ENCODE data around the gene ZNRF1.
"Not testable (repeated sequence)": the region's sequence is repeated elsewhere in the genome, so short reads cannot be mapped to it uniquely, and the experiment has no call there.

The ZNRF1 gene

GRCh38 chr16:75003931-75004330 is 5.1 kb downstream of the ZNRF1 start:
- no peak for DNase-seq

GRCh38 chr16:75004460-75004859 is 5.6 kb downstream of the ZNRF1 start:
- no peak for DNase-seq

DNA sequence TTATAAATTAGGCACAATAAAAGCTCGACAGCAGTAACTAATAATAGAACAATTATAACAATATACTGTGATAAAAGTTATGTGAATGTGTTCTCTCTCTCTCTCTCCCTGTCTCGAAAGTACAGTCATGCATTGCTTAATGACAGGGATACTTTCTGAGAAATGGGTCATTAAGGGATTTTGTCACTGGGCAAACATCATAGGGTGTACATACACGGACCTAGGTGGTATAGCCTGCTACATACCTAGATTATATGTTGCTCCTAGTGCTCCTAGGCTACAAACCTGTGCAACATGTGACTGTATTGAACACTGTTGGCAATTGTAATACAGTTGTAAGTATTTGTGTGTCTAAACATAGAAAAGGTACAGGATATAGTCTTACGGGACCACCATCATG is 6.9 kb downstream of the ZNRF1 start:
- DNase-seq, result no peak

GRCh38 chr16:75007443-75007842 is 8.6 kb downstream of the ZNRF1 start:
- DNase-seq, result no peak

GRCh38 chr16:75010427-75010826 is 11.6 kb downstream of the ZNRF1 start:
- no peak for DNase-seq

DNA sequence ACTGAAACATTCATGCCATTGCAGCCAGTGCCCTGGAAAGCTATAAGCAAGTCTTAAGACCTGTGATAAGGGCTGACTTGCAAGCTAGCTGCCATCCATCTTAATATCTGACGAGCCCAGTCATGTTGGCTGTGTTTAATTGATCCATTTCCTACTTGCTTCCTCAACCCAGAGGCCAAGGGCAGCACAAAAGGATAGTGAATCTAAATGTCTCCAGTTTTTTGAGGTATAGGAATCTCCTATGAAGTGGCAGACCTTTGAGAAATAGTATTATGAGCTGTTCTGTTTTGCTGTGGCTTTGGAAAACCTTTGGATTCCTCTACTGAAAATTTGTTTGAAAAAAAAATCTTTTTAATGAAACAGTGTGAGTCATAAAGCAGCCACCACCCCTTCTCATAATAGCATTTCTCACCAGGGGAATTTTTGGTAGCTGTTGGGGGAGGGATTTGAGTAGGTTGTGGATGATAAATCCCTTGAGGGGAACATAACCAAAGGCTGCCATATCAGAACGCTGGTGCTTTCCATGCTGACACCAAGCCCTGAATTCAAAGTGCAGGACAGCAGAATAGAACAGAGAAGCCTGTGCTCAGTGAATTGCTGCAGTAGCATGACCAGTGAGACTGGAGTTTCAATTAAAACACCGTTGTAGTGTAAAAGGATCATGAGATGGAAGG is 12.9 kb downstream of the ZNRF1 start:
- peak; percentile 62 for DNase-seq

GRCh38 chr16:75012380-75013081 is 13.7 kb downstream of the ZNRF1 start:
- no peak for DNase-seq

- not testable (repeated sequence) for DNase-seq
Measured at GRCh38 chr16:75013123-75013522, 14.3 kb downstream of the ZNRF1 start.

DNA sequence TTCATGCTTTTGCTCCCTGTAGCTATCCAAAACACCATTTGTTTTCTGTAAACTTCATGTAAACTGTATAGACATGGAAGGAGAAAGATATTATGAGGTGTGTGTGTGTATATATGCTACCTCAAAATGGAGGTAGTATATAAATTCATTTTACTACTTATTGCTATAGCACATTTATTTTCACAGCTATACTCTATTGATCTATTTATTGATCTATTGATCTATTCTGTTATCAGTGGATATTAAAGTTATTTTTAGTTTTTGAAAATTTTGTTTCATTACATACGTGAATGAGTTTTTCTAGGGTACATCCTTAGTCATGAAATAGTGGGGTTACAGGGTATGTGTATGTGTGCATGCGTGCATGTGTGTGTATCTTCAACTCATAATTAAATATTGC is 15.5 kb downstream of the ZNRF1 start:
- DNase-seq, result no peak

- DNase-seq, result not testable (repeated sequence)
Measured at GRCh38 chr16:75016451-75017081, 17.7 kb downstream of the ZNRF1 start.

DNA sequence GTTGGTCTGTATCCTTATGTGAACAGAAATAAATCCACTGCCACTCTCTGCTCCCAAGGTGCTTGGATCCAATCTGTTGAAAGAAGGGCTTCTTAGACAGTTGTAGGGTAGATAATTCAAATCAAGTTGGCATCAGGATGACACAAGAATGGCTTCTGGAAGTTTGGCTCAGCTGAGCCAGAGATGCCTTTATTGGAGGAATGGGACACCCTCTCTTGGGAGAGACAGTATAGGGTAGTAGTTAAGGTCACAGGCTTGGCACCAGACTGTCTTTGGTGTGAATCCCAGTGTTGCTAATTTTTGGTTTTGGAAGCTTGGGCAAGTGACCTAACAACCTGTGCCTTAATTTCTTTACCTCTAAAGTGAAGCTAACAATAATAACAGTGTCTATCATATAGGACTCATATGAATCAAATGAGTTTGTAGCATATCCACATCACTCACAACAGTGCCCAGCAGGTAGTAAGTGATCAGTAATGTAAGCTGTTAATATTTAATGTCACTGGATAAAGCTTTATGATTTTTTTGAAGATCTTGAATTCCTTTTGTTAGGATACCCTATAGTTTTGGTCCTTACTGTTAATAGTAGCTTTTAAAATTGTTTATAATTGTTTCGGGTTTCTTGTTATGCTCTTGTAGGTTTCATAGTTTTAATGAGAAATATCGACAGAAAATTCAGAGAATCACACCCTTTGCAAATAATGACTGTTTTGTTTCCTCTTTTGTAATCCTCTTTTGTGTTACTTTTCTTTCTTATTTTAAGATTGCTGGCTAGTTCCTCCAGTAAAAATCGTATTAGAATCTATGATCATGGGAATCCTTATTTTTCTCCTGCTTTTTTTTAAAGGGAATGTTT is 19.1 kb downstream of the ZNRF1 start:
- no peak for DNase-seq

DNA sequence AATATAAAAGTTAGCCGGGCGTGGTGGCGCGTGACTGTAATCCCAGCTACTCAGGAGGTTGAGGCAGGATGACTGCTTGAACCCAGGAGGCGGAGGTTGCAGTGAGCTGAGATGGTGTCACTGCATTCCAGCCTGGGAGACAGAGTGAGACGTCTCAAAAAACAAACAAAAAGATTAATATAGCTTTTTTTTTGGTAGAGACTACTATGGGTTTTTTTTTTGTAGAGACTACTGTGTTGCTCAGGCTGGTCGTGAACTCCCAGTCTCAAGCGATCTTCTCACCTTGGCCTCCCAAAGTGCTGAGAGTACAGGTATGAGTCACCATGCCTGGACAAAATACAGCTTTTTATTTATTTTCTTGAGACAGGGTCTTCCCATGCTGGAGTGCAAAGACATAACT is 20.2 kb downstream of the ZNRF1 start:
- DNase-seq, result no peak

DNA sequence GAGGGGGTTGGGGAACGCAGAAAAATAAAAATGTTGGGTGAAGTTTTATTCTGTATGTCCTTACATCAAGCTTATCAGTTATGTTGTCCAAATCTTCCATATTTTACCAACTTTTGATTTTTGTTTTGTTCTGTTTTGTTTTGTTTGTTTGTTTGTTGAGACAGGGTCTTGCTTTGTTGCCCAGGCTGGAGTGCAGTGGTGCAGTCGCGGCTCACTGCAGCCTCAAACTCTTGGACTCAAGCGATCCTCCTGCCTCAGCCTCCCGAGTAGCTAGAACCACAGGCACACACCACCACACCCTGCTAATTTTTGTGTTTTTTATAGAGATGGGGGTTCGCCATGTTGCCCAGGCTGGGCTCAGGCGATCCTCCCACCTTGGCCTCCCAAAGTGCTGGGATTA is 20.8 kb downstream of the ZNRF1 start:
- DNase-seq, result no peak

- DNase-seq, result no peak
Measured at GRCh38 chr16:75021410-75021809, 22.6 kb downstream of the ZNRF1 start.

DNA sequence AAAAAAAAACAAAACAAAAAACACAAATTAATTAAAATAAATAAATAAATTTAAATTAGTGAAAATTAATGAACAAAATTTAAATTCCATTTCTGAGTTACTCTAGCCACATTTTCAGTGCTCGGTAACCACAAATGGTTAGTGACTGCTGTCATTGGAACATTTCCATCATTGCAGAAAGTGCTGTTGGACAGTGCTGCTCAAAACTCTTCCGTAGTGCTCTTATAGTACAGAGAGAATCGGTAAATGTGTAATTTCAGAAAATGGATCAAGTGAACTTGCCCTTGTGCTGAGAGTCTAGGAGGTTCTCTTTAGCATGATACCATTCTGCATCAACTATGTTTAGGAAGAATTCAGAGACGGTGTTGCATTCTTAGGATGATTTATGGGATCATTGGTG is 23.7 kb downstream of the ZNRF1 start:
- no peak for DNase-seq

GRCh38 chr16:75023009-75023408 is 24.2 kb downstream of the ZNRF1 start:
- no peak for DNase-seq

DNA sequence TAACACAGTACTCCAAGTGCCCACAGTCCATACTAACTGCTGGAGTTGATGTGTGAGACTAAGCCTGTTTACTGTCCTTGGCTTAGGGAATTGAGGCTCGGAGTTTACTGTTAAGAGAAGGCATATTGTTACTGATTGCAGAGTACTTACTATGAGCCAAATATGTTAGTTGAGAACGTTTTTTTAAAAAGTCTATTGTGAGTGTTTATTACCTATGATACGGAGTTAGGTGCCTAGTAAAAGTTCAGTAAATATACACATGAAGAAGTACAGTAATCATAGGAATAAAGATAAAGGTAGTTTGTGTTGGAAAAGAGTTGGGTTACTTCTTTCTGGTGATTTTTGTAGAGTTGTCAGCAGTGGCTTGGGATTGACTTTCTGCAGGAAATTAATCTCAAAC is 25.4 kb downstream of the ZNRF1 start:
- DNase-seq, result no peak

DNA sequence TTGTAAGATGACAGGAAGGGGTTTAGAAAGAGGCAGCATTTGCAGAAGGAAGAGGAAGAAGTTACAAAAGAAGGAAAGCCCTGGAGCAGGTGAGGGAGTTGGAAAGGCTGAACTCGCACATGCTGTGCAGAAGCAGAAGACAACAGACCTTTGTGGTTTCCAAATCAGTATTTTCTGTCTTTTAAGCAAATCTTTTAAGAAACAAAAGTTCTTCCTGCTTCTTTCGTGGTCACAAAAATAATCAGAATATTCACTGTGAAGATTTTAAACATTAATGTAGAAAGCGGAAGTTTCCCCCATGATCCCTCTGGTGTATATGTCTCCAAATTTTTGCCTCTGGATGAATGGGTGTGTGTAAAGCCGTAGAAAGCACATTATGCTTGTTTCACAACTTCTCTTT is 25.8 kb downstream of the ZNRF1 start:
- DNase-seq, result no peak

GRCh38 chr16:75025761-75026160 is 26.9 kb downstream of the ZNRF1 start:
- no peak for DNase-seq

DNA sequence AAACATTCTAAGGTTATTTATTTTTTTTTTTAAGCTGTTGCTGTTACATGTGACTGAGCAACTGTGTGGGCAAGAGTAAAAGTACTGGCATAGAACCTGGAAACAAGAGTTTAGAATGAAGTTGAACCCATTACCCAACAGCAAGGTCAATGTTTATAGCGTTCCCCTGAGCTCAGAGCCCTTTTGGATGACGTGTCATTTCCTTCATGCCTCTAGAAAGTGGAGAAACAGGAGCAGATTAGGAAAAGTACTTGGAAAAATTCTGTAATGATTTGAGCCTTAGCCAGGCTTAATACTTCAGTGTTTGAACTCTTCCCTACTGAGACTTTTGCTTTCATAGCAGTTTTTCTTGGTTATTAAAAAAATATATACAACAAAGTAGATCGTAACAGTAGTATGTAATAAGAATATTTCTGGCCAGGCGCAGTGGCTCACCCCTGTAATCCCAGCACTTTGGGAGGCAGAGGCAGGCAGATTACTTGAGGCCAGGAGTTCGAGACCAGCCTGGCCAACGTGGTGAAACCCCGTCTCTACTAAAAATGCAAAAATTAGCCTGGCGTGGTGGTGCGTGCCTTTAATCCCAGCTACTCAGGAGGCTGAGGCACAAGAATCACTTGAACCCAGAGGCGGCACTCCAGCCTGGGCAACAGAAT is 27.5 kb downstream of the ZNRF1 start:
- DNase-seq, result not testable (repeated sequence)

GRCh38 chr16:75026892-75027391 is 28.1 kb downstream of the ZNRF1 start:
- DNase-seq, result no peak

DNA sequence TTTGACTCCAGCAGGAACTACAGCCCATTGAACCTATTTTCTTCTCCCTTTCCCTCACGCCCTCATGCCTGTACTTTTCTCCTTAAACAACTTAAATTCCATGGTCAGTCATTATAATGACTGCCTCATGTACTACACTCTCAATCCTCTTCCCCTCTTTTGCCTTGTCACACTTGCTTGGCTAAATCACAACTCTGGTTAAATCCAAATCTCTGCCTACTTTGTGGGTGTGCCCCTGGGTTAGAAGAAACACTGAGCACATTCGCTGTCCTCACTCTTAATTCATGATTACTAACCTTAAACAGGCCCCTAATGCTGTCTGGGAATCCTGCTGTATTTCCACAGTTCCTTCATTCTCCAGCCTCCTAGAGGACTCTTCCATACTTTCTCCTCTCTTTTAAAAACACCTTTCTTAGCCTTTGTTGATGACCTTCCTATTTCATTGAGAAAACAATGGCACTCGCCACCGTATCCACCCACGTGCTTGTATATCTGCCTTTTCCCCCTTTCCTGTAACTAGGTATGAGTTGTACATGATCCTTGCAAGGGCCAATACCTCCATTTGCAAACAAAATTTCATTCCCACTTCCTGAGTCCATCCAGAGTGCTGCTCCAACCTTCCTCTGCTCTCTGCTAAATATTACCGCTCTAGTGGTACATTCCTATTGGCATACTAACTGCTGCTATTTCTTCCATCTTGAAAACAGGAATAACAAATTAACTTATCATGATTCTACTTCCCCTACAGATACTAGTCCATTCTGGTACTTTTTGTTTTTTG is 28.9 kb downstream of the ZNRF1 start:
- DNase-seq, result no peak

Data from CD4-positive, alpha-beta T cell treated with Interleukin-17A for 1 hour (primary cell).